Esophagus muscularis mucosa (tissue), 3 donors: ENCODE measurements around the gene CSN2.

Source experiments
- CTCF ChIP-seq, 3 experiments: fragments of 200-600 bp in 2 of 3; fragments of 450-650 bp in 1 of 3; sonication (generic) in 2 of 3; IDR thresholded peaks; one replicate each; pipeline ENCODE4 v1.5.1; 2017 to 2019; ENCODE audit warnings: antibody characterized with exemption in 3 of 3, mild to moderate bottlenecking in 2 of 3, moderate library complexity in 1 of 3
- POLR2A ChIP-seq: fragments of 450-650 bp; IDR thresholded peaks from one replicate; pipeline ENCODE4 v1.6.1; 2017; ENCODE audit warnings: antibody characterized with exemption, moderate library complexity, mild to moderate bottlenecking, low read depth

- TF ChIP-seq CTCF (IDR thresholded peaks at IDR 0.05) = no peak
- TF ChIP-seq POLR2A = no peak
Observed at GRCh38 chr4:69986663-69987062, 21.1 kb upstream of the CSN2 start.
